A172 (cell line): ENCODE measurements around the gene BTG3. TPM values are rescaled to one million over a fixed set of nuclear protein-coding genes. Genes with fewer than 3 reads are reported as not detected.

Experiments
- DNase-seq: peaks from one replicate; pipeline ENCODE4 v3.0.0-alpha.2; 2015; ENCODE audit warnings: low spot score
- total RNA-seq: library from RNA; depleted of rRNA; stranded (reverse); fragments of >200 nt; shearing (Covaris generic); gene quantifications from 2 replicates; pipeline ENCODE4 v1.2.3, GENCODE V29; 2014; rRNA removed

The BTG3 gene
- 41.8 and 58.7 TPM in 2 replicates for total RNA-seq

GRCh38 chr21:17612565-17613241 is at the start of gene BTG3:
TSS of gene BTG3 (minus strand) at chr21:17612901. CDS start at chr21:17609144, 3,757 bp downstream.
- peak; percentile 20 for DNase-seq

GRCh38 chr21:17660862-17661261 is 48.2 kb upstream of the BTG3 start:
- no peak for DNase-seq

- peak; percentile 6 for DNase-seq
These were observed 47.8 kb upstream of the BTG3 start for GRCh38 chr21:17660452-17660851.

- DNase-seq: no peak
These were observed 46.2 kb upstream of the BTG3 start for GRCh38 chr21:17658931-17659330.

DNA sequence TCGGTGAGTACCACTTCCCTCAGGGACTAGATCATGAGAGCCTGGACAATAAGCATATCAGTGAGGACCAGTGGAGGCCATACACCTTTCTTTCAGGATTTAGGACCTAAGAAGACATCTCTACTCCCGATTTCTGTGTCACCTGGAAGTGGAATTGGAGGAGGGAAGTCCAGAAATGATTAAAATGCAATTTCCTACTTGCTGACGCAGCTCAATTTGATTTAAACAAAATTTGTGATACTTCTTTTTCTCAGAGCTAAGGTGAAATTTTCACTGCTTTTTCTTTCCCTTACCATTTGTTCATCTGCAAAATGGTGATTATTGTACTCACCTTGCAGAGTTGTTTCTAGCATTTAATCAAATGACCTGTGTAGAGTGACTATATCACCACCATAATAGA is 38.8 kb upstream of the BTG3 start:
- no peak for DNase-seq

DNA sequence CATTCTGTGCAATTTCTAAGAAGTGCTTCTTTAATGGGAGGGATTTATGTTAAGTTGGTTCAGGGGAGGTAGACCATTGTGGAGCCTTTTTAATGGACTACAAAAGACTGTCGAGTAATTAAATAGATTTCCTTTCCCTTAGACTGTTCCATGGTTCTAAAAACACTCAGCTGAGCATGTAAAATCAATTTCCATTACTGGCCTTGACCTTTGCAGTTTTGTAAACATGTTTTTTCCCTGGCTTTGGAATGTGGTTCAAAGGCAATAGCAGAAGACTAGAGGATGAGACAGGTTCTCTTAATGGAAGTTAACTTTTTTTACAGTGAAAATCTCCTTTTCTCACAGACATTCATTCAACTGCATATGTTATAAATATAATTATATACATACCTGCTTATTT is 37.6 kb upstream of the BTG3 start:
- no peak for DNase-seq

DNA sequence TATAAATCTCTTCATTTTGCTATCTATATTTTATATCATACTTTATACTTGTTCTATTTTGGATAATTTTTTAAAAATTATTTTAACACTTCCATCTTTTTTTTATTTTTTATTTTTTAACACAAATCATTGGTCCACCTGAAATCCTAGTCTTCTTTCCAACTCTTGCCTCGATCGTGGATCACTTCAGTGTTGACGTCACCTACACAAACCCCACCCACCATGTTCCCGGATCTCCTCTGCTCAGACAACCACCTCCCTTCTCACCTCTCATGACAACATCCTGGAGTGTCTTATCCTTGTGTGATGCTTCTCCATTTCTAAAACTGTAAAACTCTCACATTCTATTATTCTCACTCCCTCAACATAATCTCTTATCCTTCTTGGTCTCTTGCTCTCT is 34.1 kb upstream of the BTG3 start:
- DNase-seq: no peak

DNA sequence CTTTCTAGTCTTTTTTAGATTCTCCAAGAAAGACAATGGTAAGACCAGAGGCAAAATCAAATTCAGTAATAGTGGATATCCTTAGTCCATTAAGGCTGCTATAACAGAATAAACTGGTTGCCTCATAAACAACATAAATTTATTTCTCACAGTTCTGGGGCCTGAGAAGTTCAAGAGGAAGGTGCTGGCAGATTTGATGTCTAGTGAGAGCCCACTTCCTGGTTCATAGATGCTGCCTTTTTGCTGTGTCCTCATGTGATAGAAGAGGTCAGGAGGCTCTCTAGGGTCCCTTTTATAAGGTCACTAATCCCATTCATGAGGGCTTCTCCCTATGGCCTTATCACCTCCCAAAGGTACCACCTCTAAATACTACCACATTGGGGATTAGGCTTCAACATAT is 31.5 kb upstream of the BTG3 start:
- DNase-seq: no peak

- DNase-seq: no peak
These were observed 28.1 kb upstream of the BTG3 start for GRCh38 chr21:17640821-17641220.

- no peak for DNase-seq
These were observed 24.0 kb upstream of the BTG3 start for GRCh38 chr21:17636711-17637110.

DNA sequence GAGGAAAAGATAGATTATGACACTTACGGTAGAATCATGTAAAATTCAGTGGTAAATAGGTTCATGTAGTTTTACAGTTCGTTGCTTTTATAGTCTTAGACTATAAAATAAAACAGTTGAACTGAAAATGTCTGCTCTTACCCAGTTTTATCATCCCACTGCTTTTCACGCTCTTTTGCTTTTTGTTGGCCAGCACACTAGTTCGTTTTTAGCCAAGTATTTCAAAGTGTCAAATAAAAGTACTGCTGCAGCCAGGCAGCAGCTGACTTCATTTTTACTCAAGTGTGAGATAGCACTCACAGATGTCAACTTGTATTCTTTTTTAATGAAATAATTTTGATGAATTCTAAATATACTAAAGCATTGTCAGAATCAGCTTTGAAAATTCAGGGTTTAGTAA is 18.5 kb upstream of the BTG3 start:
- no peak for DNase-seq

DNA sequence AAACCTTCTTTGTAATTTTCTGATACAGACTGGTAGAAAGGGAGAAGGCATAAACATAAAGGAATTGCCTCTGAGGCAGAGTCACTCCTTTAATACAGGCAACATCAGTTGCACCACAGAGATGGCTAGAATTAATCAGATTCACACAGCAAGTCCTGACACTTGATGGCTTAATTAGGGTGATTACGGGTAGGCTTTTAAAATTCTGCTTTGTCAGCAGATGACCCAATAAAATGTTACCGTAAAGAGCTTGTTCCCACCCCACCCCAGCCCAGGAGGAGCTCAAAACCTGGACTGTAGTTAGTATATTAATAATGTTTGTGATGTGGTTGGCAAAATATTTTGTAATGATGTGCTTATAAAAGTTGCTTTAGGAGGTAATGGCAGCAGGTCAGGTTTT is 9.3 kb upstream of the BTG3 start:
- DNase-seq: no peak

DNA sequence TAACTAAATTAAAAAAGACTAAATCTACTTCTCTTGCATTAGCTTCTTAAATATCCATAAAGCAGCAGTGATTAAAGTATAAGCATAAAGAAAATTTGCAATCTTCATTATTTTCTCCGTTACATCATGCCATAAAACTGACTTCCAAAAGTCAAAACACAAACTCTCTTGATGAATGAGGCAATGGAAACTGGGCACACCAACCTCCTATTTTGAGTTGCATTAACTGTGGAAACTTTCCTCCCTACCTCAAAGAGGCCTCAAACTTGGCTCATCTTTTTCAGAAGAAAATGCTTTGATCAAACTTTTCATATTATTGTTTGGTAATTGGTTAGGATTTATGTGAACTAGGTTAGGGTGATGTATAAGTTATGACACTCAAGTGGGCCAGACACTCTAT is 4.1 kb upstream of the BTG3 start:
- no peak for DNase-seq

GRCh38 chr21:17613242-17613676 is 558 bp upstream of the BTG3 start:
- no peak for DNase-seq

DNA sequence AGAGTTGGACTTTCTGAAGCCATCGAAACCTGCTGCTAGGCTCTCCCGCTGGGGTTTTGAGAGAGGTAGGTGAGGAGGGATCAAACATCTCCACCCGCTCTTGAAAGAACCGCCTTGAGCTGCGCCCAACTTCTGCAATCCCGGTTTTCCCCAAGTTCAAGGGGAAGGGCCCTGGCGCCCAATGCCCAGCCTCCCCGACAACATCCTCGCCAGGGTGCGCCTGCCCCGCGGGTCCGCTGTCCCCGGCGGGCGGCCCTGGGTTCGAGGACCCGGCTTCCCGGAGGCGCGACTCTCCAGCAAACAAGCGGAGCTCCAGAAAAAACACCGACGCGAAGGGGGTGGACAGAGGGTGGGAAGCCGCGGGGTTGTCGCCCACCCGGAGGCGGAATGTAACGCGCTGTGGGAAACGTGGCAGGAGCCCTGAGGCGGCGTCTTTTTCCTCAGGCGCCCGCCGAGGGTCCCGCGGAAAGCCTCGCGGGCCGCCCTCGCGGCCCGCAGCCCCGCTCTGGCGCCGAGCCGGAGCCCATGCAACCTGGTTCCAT is 607 bp downstream of the BTG3 start:
- DNase-seq: peak; percentile 36

GRCh38 chr21:17611414-17612022 is 1.2 kb downstream of the BTG3 start:
- DNase-seq: peak; percentile 81

DNA sequence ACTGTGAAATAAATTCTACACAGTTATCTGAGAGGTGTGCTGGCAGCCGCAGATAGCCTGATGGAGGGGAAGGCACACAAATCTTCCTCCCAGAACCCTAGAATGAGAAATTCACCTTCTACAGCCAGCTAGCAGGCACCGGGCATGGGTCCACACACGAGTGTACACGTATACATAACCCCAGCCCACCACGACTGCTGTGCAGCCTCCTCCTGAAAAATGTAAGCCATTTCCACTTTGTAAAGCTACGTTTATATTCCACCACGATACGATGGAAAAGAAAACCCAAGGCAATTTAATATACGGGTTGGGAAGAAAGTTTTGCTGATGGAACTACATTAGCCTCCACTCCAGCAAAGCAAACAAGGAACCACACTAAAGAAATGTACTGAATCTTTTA is 1.8 kb downstream of the BTG3 start:
- DNase-seq: peak; percentile 16

DNA sequence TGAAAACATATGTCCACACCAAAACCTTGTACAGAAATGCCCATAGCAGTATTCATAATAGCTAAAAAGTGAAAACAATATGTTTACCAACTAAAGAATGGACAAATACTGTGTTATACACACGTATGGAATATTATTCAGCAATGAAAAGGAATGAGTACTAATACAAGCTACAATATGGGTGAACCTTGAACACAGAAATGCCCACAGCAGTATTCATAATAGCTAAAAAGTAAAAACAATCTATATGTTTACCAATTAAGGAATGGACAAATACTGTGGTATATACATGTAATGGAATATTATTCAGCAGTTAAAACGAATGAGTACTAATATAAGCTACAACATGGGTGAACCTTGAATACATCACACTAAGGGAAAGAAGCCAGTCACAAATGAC is 3.0 kb downstream of the BTG3 start:
- DNase-seq: no peak

DNA sequence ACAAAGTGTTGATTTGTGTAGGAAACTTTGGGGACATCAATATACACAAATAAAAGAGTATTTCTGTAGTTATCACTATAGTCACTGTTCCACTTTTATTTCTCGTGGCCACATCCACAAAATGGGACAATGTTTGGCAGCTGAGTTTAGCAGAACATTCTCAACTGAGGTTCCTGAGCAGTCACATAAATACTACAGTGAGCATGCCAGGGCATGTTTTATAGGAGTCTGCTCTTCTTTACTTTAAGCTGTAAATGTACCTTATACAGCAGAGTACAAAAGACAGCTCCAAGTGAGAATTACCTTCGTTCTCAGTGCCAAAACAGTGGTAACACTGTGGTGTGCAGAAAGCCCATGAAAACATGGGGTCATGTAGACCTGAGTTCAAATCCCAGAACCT is 5.0 kb downstream of the BTG3 start:
- no peak for DNase-seq

- peak; percentile 28 for DNase-seq
These were observed 9.8 kb downstream of the BTG3 start for GRCh38 chr21:17602874-17603273.

DNA sequence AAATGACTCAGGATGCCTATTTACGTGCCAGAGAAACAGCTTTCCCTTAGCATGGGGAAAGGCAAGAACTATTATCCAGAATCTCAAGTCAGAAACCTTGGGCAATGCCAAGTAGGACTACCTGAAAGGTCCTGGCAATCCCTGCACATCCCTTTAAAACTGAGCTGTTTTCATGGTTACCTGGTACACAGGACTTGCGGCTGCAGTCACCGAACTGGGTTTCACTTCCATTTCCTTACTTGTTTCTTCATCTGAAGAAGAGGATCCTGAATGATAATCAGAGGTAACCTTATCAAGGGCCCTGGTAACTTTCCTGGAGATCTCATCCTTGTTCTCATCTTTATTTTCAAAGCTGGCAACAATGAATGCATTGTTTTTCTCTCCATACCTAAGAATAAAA is 14.3 kb downstream of the BTG3 start:
- no peak for DNase-seq

DNA sequence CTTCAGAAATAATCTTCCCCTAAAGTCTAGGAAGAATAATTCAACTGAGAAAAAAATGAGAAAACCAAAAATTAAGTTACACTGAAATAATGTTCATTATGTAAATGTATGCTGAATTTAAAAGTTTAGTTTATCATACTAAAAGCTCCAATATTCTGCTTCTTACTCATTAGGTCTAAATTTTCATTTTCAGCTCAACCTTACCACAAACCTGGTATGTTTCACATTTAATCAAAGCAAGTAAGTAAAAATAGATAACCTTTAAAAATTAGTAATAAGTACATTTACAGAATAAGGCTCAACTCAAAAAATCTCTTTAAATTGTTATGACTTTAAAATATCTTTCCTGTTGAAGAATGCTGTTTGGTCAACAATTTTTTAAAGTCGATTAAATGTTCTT is 15.0 kb downstream of the BTG3 start:
- DNase-seq: no peak

DNA sequence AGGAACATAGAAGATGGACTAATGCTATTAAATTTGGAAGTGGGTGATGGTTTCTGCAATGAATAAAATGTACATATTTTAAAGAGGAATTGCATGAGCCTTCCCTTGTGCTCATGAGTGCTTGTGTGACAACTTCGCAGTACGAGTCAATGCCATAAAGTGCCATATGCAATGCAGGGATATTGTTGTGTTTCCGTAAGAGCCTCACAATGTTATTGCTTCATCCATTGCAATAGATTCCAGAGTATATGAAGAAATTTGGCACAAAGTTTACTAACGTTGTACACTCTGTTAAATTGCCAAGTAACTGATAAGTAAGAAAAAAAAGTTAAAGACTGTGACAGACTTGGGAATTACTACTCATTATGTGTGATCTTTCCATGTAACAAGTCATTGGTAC is 22.3 kb downstream of the BTG3 start:
- no peak for DNase-seq
